Large intestine (tissue), 3 donors: Measurements from ENCODE around the gene GJB4. TPM values are rescaled to one million over a fixed set of nuclear protein-coding genes. Genes with fewer than 3 reads are reported as not detected.
"Not testable (repeated sequence)": the region's sequence is repeated elsewhere in the genome, so short reads cannot be mapped to it uniquely, and the experiment has no call there.

Source experiments
- DNase-seq, 2 donors: peaks; one replicate each; pipeline versions ENCODE4 v3.0.0 to v3.0.0-alpha.2; 2013
- H3K27ac ChIP-seq: one replicate; pipeline ENCODE4 v1.5.1; 2013; ENCODE audit warnings: low read length
- H3K27me3 ChIP-seq: 2 replicates; pipeline ENCODE4 v1.6.1; 2013; ENCODE audit warnings: low read length; ENCODE audit not compliant: control insufficient read depth, insufficient read depth
- H3K36me3 ChIP-seq: 2 replicates; pipeline ENCODE4 v1.6.1; 2013; ENCODE audit warnings: low read length; ENCODE audit not compliant: control insufficient read depth, insufficient read depth
- H3K4me1 ChIP-seq: one replicate; pipeline ENCODE4 v1.6.1; 2013; ENCODE audit warnings: low read length; ENCODE audit not compliant: control insufficient read depth, insufficient read depth
- H3K4me3 ChIP-seq: one replicate; pipeline ENCODE4 v1.5.1; 2013; ENCODE audit warnings: low read length
- H3K9me3 ChIP-seq: one replicate; pipeline ENCODE4 v1.6.1; 2013; ENCODE audit warnings: mild to moderate bottlenecking, low read depth, low read length, moderate library complexity; ENCODE audit not compliant: control insufficient read depth
- WGBS: methylation state at CpG from one replicate; pipeline ENCODE4 v1.1.5; 2013; ENCODE audit warnings: low lambda C conversion rate; ENCODE audit not compliant: insufficient coverage; 5-methylcytosine and 5-hydroxymethylcytosine counted together
- polyA plus RNA-seq: library from polyadenylated mRNA; unstranded; fragments of 120-200 nt; gene quantifications from one replicate; pipeline ENCODE4 v1.2.1, GENCODE V29; 2013

Gene GJB4
- polyA plus RNA-seq, 1 donor = 0.10 TPM

DNA sequence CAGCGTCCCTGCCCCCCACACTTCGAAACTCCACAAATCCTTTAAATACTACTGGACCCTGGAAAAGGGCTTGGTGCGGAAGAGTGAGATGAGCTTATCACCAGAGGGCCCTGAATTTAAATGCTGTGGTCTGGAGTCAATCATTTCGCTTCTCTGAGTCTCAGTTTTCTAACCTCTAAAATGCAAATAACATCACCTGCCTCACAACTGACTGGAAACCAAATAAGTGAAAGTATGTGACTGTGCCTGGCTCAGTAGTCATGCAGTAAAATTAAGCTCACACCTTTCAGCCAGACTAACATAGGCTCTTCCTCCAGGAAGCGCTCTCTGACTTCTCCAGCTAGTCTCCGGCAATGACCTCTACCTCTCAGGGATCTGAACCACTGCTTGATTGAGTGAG is 37.5 kb downstream of the GJB4 start:
- Histone ChIP-seq H3K9me3 (no peaks in the 10 kb centered on the region), H3K4me3 (no peak overlapping the region), H3K36me3 (no peaks in the 10 kb centered on the region), H3K27ac (no peak overlapping the region), H3K4me1 (no peaks in the 10 kb centered on the region), H3K27me3 (peaks cover 15% of the 10 kb centered on the region)
- no peak for DNase-seq
- 100% methylated on average over 1 of the region's 6 CpGs for WGBS

DNA sequence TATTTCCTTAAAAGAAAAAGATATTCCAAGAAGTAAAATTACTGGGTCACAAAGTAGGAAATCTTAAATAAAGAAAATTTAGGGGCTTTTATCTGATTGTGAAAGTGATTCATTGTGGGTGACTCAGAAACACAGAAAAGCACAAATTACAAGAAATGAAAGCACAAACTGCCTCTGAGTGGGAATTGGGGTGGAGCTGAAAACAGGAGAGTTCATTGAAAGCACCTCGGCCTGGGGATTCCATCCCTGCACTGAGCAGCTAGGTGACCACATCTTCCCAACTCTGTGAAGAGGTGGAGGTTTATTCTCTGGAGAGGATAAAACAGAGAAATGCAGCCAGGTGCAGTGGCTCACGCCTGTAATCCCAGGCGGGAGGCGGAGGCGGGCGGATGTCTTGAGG is 40.7 kb downstream of the GJB4 start:
- DNase-seq = no peak
- no CpG with 5 or more reads among the region's 6 CpGs for WGBS
- no peaks in the 10 kb centered on the region for H3K36me3 ChIP-seq
- no peak overlapping the region for H3K4me3 ChIP-seq
- H3K9me3 ChIP-seq = no peaks in the 10 kb centered on the region
- H3K27ac ChIP-seq = no peak overlapping the region
- H3K27me3 ChIP-seq = no peaks in the 10 kb centered on the region
- no peaks in the 10 kb centered on the region for H3K4me1 ChIP-seq

DNA sequence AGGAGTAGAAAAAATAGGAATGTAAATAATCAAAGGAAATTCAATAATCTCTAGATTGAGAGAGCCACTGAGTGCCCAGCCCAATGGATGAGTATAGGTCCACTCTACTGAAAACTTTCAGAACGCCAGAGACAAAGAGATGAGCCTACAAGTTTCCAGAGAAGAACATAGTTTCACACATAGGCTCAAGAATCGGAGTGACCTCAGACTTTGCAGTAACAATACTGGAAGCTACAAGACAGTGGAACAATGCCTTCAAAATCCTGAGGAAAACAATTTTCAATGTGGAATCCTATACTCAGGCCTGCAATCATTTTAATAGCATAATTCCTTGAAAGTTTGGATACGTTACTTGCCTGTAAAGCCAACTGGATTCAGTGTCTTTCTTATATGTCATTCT is 44.2 kb downstream of the GJB4 start:
- DNase-seq = no peak
- no peaks in the 10 kb centered on the region for H3K9me3 ChIP-seq
- 100% methylated on average over 1 of the region's 3 CpGs for WGBS
- no peaks in the 10 kb centered on the region for H3K36me3 ChIP-seq
- H3K4me1 ChIP-seq = no peaks in the 10 kb centered on the region
- H3K27ac ChIP-seq = no peak overlapping the region
- H3K27me3 ChIP-seq = no peaks in the 10 kb centered on the region
- no peak overlapping the region for H3K4me3 ChIP-seq

DNA sequence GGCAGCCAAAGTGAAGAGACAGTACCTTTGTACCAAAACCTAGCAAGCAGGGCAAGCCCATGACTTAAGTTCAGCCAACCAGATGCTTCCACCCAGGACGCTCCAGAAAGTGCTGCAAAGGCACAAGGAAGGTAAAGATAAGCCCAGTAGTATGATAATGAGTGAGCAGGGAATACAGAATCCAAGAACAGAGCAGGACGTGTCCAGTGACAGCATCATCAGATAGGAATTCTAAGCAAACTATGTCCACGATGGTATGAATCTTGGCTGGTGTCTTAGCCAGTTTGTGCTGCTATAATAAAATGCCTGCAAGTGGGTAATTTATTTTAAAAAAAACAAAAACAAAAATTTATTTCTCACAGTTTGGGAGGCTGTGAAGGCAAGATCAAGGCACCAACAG is 46.9 kb downstream of the GJB4 start:
- no peak overlapping the region for H3K27ac ChIP-seq
- no peak for DNase-seq
- WGBS = no CpG with 5 or more reads among the region's 3 CpGs
- no peak overlapping the region for H3K4me3 ChIP-seq
- H3K9me3 ChIP-seq = no peaks in the 10 kb centered on the region
- H3K27me3 ChIP-seq = no peaks in the 10 kb centered on the region
- no peaks in the 10 kb centered on the region for H3K36me3 ChIP-seq
- no peaks in the 10 kb centered on the region for H3K4me1 ChIP-seq

DNA sequence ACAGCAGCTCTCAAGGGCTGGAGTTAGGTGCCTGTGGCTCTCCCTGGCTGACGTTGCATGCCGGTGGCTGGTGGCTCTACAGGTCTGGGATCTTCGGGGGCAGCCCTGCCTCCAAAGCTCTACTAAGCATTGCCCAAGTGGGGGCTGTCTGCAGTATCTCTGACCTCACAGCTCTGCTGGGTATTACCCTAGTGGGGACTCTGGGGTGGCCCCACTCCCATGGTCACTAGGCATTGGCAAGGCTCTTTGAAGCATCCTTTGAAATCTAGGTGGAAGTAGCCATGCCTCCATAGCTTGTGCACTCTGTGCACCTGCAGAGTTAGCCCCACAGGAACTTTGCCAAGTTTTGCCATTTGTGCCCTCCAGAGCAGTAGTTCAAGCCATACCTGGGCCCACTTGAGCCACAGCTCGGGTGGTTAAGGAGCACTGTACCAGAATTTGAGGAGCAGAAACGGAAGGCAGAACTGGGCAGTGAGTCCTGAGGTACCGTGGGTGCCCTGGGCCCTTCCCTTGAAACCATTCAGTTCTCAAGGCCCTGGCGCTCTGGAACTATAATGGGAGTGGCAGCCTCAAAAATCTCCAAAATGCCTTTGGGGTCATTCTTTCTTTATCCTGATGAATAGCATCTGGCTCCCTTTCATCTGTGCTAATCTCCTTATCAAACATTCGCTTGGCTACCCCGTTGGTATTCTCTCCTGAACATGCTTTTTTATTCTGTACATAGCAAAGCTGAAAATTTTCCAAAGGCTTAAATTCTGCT is 48.7 kb downstream of the GJB4 start:
- DNase-seq = no peak
- Histone ChIP-seq H3K36me3 (no peaks in the 10 kb centered on the region), H3K27ac (no peak overlapping the region), H3K4me1 (no peaks in the 10 kb centered on the region), H3K9me3 (no peaks in the 10 kb centered on the region), H3K27me3 (no peaks in the 10 kb centered on the region), H3K4me3 (no peak overlapping the region)
- 26% methylated on average over 2 of the region's 9 CpGs for WGBS

DNA sequence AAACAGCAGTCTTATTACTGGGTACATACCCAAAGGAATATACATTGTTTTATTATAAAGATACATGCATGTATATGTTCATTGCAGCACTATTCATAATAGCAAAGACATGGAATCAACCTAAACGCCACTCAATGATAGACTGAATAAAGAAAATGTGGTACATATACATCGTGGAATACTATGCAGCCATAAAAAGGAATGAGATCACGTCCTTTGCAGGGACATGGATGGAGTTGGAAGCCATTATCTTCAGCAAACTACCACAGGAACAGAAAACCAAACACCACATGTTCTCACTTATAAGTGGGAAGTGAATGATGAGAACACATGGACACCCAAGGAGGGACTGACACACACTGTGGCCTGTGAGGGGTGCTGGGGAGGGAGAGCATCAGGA is 51.2 kb downstream of the GJB4 start:
- not testable (repeated sequence) for H3K36me3 ChIP-seq, H3K27me3 ChIP-seq, H3K4me3 ChIP-seq, DNase-seq, H3K4me1 ChIP-seq, H3K27ac ChIP-seq, H3K9me3 ChIP-seq
- 100% methylated on average over 3 of the region's 3 CpGs for WGBS

Other genes with a start within 250 kb of the GJB4 start
- gene GJB5, start 4.7 kb upstream of the GJB4 start, polyA plus RNA-seq = 0.15 TPM
- gene GJB3, start 21.5 kb downstream of the GJB4 start, polyA plus RNA-seq = 0.21 TPM
- 15.0 TPM for gene GJA4, start 33.3 kb downstream of the GJB4 start, polyA plus RNA-seq
- gene SMIM12, start 100.0 kb downstream of the GJB4 start, polyA plus RNA-seq = 31.3 TPM
- 0.42 TPM for gene DLGAP3, start 169.9 kb downstream of the GJB4 start, polyA plus RNA-seq
- gene TMEM35B, start 225.6 kb downstream of the GJB4 start, polyA plus RNA-seq = 33.1 TPM